GM18868 (cell line): ENCODE data around the gene ZNF618.

ENCODE experiments used
- ATAC-seq: cut with Tn5 transposase; IDR thresholded peaks from one replicate; pipeline ENCODE4 v1.9.1; 2021; ENCODE audit warnings: mild to moderate bottlenecking, moderate library complexity; ENCODE audit not compliant: unreplicated experiment

Gene ZNF618

DNA sequence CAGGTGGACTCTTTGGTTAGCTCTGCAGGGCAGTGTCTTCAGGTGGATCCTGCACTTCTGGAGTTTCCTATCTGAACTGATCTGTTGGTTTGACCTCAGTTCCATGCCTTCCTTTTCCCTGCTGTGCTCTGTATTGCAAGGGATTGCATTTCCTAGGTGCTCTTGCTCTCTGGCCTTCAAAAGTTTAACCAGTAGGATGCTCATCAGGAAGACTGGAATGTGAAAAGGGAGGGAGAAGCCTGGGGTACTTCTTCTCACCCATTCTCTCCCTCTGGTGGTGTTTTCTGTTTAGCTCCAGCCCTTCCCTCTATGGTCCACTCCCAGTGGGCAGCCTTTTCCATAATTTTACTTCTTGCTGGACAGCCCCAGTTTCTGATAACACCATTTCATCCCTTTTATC lies 78.5 kb downstream of the ZNF618 start:
- no peak for ATAC-seq

GRCh38 chr9:113955076-113955752 lies 79.1 kb downstream of the ZNF618 start:
- no peak for ATAC-seq

GRCh38 chr9:113956901-113957300 lies 80.8 kb downstream of the ZNF618 start:
- ATAC-seq = no peak

DNA sequence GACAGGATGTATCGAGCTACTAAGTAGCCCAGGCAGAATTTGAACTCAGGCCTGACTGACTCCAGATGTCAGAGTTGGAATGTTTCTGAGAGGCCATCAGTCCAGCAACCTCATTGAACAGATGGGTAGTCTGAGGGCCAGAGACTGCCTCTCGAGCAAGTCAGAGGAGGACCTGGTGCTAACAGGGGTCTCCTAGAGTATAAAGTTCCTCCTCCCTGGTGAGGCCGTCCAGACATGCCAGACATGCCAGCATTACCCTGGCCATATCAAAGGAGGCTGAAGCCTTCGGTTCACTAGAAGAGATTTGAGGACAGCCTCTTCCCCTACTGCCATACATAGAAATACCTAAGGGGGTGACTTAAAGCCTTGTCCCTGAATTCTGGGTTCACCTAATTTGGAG lies 81.2 kb downstream of the ZNF618 start:
- no peak for ATAC-seq

DNA sequence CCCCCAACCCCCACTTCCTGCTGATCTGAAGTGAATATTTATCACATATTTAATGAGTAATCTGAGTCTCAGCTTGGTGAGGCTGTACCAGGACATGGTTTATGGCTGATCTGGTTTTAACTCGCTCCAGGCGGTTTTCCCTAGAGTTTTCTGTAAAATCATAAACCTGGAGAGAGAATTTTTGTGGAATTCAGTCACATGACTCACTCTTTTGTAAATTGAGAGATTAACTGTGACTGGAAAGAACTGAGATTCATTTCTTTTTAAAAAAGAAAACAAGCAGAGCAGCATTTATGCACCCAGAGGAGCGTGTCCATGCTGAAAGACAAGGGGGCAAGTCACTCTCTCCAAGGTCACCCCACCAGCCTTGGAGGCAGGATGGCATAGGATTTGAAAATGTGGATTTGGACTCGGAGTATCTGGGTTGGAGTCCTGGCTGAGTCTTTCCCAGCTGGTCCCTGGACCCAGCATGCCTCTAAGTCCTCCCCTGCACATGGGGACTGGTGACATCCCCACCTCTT lies 81.8 kb downstream of the ZNF618 start:
- no peak for ATAC-seq

DNA sequence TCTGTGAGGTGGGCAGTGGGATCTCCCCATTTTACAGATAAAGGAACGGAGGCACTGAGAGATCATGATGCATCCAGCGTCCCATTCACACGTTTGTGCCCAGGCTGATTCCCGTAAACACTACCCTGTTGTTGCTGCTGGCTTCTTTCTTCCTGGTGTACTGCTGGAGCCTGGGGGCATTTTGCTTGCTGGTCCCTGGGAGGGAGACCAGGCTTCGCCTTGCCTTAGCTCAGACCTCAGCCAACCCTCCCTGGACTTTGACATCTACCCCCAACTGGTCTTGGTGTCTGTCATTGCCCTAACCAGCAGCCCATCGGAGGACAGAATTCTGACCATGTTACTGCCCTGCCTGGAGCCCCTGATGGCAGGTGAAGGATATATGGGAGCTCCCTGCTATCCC lies 82.4 kb downstream of the ZNF618 start:
- no peak for ATAC-seq

- ATAC-seq = no peak
Measured at GRCh38 chr9:113960768-113961167, 84.7 kb downstream of the ZNF618 start.

GRCh38 chr9:113962396-113962795 lies 86.3 kb downstream of the ZNF618 start:
- no peak for ATAC-seq

- ATAC-seq = no peak
Measured at GRCh38 chr9:113963017-113963620, 87.0 kb downstream of the ZNF618 start.

DNA sequence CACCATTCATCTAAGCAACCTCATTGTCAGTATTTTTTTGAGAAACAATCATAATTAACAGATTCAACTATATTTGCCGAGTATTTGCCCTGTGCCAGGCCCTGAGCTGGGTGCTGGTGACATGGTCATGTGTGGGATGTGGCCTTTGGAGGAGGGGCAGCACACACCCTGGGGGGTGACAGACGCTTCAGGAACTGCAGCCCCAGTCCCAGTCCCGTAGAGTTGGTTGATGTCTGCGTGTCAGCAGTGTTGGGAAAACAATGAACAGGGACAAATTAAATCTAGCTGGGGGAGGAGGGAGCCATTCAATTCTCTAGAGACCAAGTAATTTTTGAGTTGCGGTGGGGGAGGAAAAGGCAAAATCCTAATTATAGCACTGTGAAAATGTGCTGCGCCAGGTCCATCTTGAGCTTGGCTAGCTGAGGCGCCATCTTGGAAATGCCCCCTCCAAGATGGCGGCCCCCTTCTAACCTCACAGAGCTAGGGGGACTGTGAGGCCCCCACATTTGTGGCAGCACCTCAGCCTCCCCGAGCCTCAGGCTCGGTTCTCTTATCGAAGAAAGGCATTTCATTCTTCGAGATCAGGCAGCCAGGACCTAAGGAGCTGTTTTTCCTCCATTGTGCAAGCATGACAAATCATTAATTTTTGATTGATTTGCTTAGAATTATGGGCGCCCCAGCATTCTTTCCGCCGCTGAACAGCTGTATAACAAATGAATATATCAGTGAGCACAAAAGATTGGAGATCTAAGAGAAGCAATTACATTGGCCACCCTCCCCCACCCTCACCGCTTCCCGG lies 87.8 kb downstream of the ZNF618 start:
- no peak for ATAC-seq

DNA sequence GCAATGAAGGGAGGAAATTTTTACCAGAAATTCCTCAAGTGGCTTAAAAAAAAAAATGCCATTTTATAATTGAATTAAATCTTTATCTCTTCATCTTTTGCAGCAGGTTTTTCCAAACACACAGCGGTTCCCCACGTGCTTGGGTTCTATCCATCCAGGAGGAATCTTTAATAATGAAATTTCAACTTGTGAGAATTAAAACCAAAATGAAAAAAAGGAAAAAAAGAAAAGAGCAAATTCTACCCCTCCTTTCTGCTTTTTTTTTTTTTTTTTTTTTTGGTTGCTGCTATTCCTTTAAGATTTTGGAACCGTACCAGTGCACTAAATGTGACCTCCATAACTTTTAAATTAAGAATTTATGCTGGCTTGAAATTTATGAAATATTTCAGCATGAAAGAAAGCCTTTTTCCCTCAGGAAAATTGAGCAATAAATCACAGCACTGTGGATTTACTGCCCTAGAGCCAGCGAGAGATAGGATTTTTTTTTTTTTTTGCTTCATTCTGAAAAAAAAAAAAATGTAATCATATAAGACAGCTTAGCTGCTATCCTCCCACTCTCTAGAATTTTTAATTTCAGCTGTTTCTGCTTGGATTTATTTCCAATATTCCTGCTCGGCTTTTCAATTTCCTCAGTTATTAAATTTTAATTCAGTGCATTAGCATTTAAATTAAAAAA lies 88.5 kb downstream of the ZNF618 start:
- no peak for ATAC-seq

DNA sequence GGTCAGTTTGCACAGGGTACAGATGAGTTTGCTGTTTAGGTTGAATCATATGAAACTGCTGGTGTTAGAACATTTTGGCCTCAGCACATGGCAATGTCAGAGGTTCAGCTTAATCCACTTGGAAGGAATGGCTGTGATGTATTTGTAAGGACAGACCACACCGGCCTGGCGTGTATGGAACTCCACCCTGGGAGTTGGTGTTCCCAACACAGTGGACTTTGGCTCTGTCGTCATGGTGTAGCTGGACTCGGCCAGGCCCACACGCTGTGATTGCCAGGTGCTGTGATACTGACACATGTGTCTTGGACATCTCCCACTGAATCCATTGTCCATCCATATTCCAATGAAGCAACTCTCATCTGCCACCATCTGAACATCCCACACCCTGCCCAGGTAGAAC lies 90.3 kb downstream of the ZNF618 start:
- ATAC-seq = no peak

DNA sequence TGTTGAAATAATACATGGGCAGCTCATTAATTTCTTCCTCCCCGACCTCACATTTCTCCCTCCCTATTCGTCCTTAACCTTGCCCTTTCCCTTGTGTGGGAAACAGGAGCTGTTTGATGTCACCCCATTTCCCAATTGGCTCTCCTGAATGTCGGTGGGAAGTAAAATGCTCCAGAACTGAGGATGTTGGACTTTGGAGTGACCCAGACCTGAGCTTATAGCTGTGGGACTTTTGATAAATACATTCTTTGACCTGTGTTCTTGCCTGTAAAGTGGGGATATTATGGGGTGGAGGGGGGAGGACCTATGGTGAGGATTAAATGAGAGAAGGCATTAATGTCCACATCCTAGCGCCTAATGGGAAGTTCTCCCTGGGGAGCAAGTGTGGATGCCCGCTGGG lies 91.3 kb downstream of the ZNF618 start:
- no peak for ATAC-seq

GRCh38 chr9:113969343-113969742 lies 93.2 kb downstream of the ZNF618 start:
- no peak for ATAC-seq

DNA sequence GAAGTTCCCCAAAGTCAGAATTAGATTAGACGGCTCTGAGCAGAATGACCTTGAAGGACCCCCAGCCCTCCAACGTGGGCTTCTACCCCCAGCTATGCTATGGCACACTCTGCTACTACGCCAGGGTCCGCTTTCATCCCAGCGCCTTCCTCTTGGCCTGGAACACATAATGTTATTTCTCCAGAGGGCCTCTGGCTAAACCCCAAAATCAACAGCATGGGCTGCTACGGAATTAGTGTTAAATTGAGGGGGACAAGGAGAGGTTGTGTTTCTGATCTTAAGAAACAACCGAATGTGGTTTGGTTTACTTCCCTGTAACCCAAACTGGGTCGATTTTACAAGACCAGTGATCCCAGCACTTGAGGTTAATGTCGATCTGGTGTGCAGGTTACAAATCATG lies 97.1 kb downstream of the ZNF618 start:
- ATAC-seq = no peak

DNA sequence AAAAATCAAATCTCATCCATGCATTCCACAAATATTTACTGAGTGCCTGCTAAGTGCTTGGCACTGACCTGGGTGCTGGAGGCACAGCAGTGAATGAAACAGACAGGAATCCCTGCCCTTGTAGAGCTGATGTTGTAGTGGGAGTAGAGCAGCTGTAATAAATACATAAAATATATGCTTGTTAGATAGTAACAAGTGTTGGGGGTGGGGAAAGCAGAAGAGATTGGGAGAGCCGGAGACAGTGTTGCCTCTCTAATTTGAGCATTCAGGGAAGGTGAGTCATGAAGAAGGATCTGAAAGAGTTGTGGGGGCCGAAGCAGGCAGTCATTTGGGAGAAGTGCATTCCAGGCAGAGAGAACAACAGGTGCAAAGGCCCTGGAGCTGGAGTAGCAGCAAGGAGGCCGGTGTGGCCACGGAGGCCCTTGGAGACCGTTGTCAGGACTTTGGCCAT lies 97.9 kb downstream of the ZNF618 start:
- ATAC-seq = no peak

DNA sequence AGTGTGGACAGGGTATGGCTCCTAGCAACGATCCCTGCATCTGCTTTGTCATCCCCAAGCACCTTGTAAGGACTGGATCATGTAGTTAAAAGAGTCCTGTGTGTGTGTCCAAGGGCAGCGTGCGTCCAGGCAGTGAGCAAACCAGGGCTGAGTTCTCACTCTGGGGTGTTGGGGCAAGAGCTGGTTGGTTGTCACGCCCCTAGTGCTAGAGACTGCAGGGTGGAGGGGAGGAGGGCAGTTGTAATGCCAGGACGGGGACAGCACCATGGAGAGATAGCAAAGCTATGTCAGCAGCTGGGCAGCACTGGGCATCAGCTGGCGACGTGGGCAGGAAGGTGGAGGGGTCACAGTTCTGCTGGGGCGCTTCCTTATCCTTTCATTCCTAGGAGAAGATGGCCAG lies 100.8 kb downstream of the ZNF618 start:
- no peak for ATAC-seq

DNA sequence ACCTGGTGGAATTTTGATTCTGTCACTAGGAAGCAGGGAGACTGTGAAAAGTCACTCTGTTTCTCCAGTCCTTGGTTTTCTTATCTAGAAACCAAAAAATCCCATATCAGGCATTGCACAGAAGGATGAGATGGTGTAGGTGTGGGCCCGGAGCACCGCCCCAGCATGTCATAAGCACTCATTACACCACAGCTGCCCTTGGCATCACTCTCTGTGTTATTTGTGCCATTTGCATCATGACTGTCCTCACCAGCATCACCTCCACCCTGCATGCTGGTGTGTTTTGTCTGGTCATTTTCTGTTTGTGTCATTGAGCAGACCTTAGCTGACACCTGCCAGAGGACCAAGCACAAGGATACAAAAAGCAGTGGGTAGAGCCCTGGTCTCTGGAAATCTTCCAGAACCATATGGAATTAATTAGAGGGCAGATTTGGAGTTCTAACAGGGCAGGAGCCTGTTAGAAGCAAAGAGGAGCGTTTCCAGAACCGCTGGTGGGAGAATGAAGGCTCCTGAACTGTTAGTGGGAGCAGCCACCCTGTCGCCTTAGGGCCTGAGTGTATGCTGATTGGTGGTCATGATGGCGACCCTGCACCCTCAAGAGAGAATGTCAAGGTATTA lies 102.7 kb downstream of the ZNF618 start:
- no peak for ATAC-seq

- no peak for ATAC-seq
Measured at GRCh38 chr9:113979343-113980127, 103.4 kb downstream of the ZNF618 start.
